ENCODE results near the gene NSUN6. TPM values are rescaled to one million over a fixed set of nuclear protein-coding genes. Genes with fewer than 3 reads are reported as not detected.

NSUN6 gene
- total RNA-seq, 1 experiment from 2014 or later = 29.0 TPM

DNA sequence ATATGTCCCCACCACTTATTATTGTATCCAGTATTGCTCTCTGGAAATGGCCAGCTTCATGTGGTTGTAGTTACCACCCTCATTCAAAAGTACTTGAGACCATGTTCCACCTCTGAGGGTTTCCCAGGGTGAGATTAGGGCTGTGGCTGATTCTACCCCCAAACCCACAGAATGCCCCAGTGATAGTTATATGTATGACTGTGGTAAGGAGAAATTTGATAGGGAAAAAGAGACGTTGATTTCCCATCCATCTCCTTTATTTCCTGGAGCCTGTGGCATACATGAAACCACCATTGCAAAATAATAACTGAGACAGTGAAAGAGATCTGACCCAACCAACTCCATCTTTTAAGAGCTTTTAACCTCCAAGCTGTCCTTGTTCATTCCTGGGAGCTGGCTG lies 33.0 kb upstream of the NSUN6 start:
- peaks cover 12% of the 10 kb centered on the region for H3K4me1 ChIP-seq (ENCODE audit: low read length)
- no peak overlapping the region for H3K9ac ChIP-seq (ENCODE audit: low read length)
- H3K79me2 ChIP-seq (ENCODE audit: low read length) = no peaks in the 10 kb centered on the region
- 0 out of 2 replicates have a peak, but pooled peaks cover 5% of the 10 kb centered on the region for H4K20me1 ChIP-seq (ENCODE audit: insufficient read depth, low read depth, low read length)
- no peak overlapping the region for H3K27ac ChIP-seq (ENCODE audit: low read length)
- no peak overlapping the region for H3K4me3 ChIP-seq (ENCODE audit: low read length)
- H3K9me2 ChIP-seq (replicated peaks; ENCODE audit: insufficient read depth, low read length) = no peaks in the 10 kb centered on the region
- H3K27me3 ChIP-seq (ENCODE audit: low read length) = no peaks in the 10 kb centered on the region
- DNase-seq = no peak
- peaks cover 7% of the 10 kb centered on the region; the same call in 1 of the 2 replicates for H3K36me3 ChIP-seq (ENCODE audit: insufficient read depth, low read length)
- no peak overlapping the region for H2AFZ ChIP-seq (ENCODE audit: low read length)
- H3K9me3 ChIP-seq (ENCODE audit: low read length) = no peaks in the 10 kb centered on the region
- no peak overlapping the region for H3K4me2 ChIP-seq (ENCODE audit: low read depth, low read length, poor library complexity, severe bottlenecking)

DNA sequence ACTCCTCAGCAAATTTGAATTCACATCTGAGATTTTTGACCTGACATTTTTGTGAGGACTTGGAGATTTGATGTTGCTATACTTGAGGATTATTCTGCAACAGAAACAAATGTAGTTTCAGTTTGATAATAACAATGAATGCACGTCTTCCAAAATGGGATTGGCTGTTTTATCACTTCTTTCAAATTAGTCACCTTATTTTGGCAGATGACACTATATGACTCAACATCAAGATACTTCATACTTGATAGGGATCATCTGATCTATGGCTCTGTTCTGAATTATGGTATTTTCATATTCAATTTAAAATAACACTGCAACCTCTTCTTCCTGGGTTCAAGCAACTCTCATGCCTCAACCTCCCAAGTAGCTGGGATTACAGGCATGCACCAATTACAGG lies 32.0 kb upstream of the NSUN6 start:
- Histone ChIP-seq H3K9ac (ENCODE audit: low read length) (no peak overlapping the region), H3K36me3 (ENCODE audit: insufficient read depth, low read length) (peaks cover 7% of the 10 kb centered on the region; the same call in 1 of the 2 replicates), H3K4me3 (ENCODE audit: low read length) (no peak overlapping the region), H3K4me2 (ENCODE audit: low read depth, low read length, poor library complexity, severe bottlenecking) (no peak overlapping the region), H3K79me2 (ENCODE audit: low read length) (no peaks in the 10 kb centered on the region), H3K4me1 (ENCODE audit: low read length) (peaks cover 22% of the 10 kb centered on the region), H3K27me3 (ENCODE audit: low read length) (no peaks in the 10 kb centered on the region), H4K20me1 (ENCODE audit: insufficient read depth, low read depth, low read length) (0 out of 2 replicates have a peak, but pooled peaks cover 5% of the 10 kb centered on the region), H3K9me2 (replicated peaks; ENCODE audit: insufficient read depth, low read length) (no peaks in the 10 kb centered on the region), H3K9me3 (ENCODE audit: low read length) (no peaks in the 10 kb centered on the region), H3K27ac (ENCODE audit: low read length) (no peak overlapping the region), H2AFZ (ENCODE audit: low read length) (no peak overlapping the region)
- no peak for DNase-seq

DNA sequence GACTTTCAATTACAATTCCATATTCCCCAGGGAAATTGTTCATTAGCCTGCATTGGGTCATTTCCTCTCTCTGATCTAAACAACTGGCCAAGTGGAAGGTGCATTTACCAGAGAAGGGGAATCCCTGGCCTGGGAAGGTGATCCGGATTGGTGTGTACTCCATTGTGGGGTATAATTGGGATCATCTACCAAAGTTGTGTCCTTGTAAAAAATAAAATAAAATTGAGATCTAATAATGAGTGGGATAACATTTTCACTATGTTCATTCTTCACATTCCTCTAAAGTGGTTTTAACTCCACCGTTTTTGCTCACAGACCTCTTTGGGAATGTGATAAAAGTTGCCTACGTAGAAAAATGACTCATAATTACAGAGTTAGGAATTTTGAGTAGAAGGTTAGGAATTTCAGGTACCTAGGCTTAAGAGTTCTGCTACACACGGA lies 30.6 kb upstream of the NSUN6 start:
- H3K9ac ChIP-seq (ENCODE audit: low read length) = no peak overlapping the region
- H3K27me3 ChIP-seq (ENCODE audit: low read length) = no peaks in the 10 kb centered on the region
- no peaks in the 10 kb centered on the region for H3K9me3 ChIP-seq (ENCODE audit: low read length)
- no peak overlapping the region for H3K27ac ChIP-seq (ENCODE audit: low read length)
- no peaks in the 10 kb centered on the region for H3K79me2 ChIP-seq (ENCODE audit: low read length)
- no peak overlapping the region for H3K4me3 ChIP-seq (ENCODE audit: low read length)
- H2AFZ ChIP-seq (ENCODE audit: low read length) = no peak overlapping the region
- H3K4me2 ChIP-seq (ENCODE audit: low read depth, low read length, poor library complexity, severe bottlenecking) = no peak overlapping the region
- no peak for DNase-seq
- H3K36me3 ChIP-seq (ENCODE audit: insufficient read depth, low read length) = peaks cover 11% of the 10 kb centered on the region; the same call in 1 of the 2 replicates
- no peaks in the 10 kb centered on the region for H3K9me2 ChIP-seq (replicated peaks; ENCODE audit: insufficient read depth, low read length)
- H4K20me1 ChIP-seq (ENCODE audit: insufficient read depth, low read depth, low read length) = 0 out of 2 replicates have a peak, but pooled peaks cover 5% of the 10 kb centered on the region
- peaks cover 22% of the 10 kb centered on the region for H3K4me1 ChIP-seq (ENCODE audit: low read length)

DNA sequence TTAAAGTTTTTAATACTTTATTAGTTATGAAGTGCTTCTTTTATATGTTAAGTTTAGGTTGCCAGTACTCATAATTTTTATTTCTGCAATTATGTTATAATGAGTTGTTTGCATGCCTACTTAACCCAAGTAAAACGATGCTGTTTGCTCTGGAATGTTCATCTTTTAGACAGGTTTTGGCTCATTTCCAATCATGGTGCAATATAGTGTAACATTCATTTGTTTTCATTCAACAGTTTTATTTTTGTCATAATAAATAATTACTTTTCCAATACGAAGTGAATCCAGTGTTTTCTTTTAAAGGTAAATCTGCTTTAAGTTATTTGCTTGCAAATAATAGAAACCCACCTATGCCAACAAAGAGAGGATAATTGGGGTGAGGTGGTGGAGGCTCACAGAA lies 30.0 kb upstream of the NSUN6 start:
- peaks cover 15% of the 10 kb centered on the region; the same call in 1 of the 2 replicates for H3K36me3 ChIP-seq (ENCODE audit: insufficient read depth, low read length)
- no peaks in the 10 kb centered on the region for H3K9me2 ChIP-seq (replicated peaks; ENCODE audit: insufficient read depth, low read length)
- no peak overlapping the region for H2AFZ ChIP-seq (ENCODE audit: low read length)
- no peaks in the 10 kb centered on the region for H3K27me3 ChIP-seq (ENCODE audit: low read length)
- H3K9me3 ChIP-seq (ENCODE audit: low read length) = no peaks in the 10 kb centered on the region
- 0 out of 2 replicates have a peak, but pooled peaks cover 5% of the 10 kb centered on the region for H4K20me1 ChIP-seq (ENCODE audit: insufficient read depth, low read depth, low read length)
- no peak for DNase-seq
- H3K4me3 ChIP-seq (ENCODE audit: low read length) = no peak overlapping the region
- no peak overlapping the region for H3K4me2 ChIP-seq (ENCODE audit: low read depth, low read length, poor library complexity, severe bottlenecking)
- H3K4me1 ChIP-seq (ENCODE audit: low read length) = peaks cover 22% of the 10 kb centered on the region
- no peak overlapping the region for H3K9ac ChIP-seq (ENCODE audit: low read length)
- H3K79me2 ChIP-seq (ENCODE audit: low read length) = no peaks in the 10 kb centered on the region
- no peak overlapping the region for H3K27ac ChIP-seq (ENCODE audit: low read length)

DNA sequence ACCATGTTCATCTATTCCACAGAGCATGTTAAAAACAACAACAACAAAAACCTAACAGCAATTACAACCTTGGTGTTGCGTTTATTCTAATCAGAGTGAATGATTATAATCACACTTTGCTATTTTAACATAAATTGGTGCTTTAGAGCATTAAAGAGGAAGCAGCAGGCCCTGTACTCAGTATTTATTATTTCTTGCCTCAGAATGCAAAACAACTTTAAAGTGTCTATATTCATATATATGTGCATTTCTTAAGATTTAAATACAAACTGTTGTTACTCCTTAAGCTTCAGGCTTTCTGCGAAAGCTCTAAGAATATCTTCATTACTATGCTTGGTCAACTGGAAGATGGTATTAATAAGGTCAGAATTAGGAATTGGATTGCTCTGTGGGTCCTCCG lies 29.4 kb upstream of the NSUN6 start:
- Histone ChIP-seq H3K79me2 (ENCODE audit: low read length) (no peaks in the 10 kb centered on the region), H3K27ac (ENCODE audit: low read length) (no peak overlapping the region), H3K9me3 (ENCODE audit: low read length) (no peaks in the 10 kb centered on the region), H3K36me3 (ENCODE audit: insufficient read depth, low read length) (peaks cover 21% of the 10 kb centered on the region; the same call in 1 of the 2 replicates), H3K4me3 (ENCODE audit: low read length) (no peak overlapping the region), H3K4me1 (ENCODE audit: low read length) (peaks cover 22% of the 10 kb centered on the region), H4K20me1 (ENCODE audit: insufficient read depth, low read depth, low read length) (0 out of 2 replicates have a peak, but pooled peaks cover 5% of the 10 kb centered on the region), H3K27me3 (ENCODE audit: low read length) (no peaks in the 10 kb centered on the region), H3K9me2 (replicated peaks; ENCODE audit: insufficient read depth, low read length) (no peaks in the 10 kb centered on the region), H3K4me2 (ENCODE audit: low read depth, low read length, poor library complexity, severe bottlenecking) (no peak overlapping the region), H3K9ac (ENCODE audit: low read length) (no peak overlapping the region), H2AFZ (ENCODE audit: low read length) (no peak overlapping the region)
- no peak for DNase-seq

DNA sequence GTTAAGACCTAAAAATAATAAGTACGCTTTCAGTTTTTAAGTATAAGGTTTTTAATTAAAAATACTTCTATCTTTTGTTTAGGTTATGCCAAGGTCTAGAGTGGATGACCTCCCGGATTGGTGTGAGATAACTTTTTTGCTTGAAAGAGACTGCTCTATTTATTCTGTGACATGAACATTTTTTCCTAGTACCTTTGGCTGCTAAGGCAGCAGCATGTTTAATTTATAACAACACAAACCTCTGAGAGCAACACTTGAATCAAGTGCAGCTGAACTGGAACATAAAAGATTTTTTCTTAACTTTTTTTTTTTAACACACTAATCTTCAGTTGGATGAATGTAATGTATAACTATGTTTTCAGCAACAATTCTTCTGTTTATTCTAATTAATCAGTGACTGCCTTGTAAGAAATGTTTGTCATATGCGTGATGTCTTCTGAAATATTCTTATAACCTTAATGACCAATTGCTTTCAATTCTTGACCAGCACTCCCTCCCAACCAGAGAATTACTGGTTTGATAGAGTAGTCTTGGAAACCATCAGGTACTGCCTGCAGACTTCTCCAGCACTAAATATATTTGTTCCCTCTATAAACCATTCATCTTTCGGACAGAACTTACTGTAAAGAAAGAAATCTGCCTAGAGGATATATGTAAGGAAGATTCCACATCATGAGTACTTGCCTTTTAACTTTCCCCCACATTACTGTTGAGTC lies 23.9 kb upstream of the NSUN6 start:
- H4K20me1 ChIP-seq (ENCODE audit: insufficient read depth, low read depth, low read length) = no peaks in the 10 kb centered on the region
- H3K4me2 ChIP-seq (ENCODE audit: low read depth, low read length, poor library complexity, severe bottlenecking) = no peak overlapping the region

DNA sequence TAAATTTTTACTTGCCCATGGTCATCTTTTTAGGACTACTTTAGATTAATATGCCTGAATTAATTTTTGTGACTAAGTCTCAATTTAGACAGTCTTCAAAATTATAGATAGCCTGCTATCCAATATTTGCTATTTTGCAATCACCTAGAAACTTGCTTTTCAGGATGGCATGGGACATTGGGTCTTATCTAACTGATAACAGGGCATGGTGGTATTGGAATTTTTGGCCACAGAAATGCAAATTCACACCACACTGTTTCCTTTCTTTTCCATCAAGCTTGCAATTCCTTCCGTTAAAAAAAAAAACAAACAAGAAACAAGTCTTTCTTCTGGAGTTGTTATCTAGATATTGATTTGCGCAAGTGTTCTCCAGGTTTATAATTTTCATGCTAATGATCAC lies 16.6 kb upstream of the NSUN6 start:
- Histone ChIP-seq H3K9ac (ENCODE audit: low read length) (no peak overlapping the region), H3K4me2 (ENCODE audit: low read depth, low read length, poor library complexity, severe bottlenecking) (no peak overlapping the region), H3K9me2 (replicated peaks; ENCODE audit: insufficient read depth, low read length) (no peaks in the 10 kb centered on the region), H3K79me2 (ENCODE audit: low read length) (peaks cover 85% of the 10 kb centered on the region), H3K9me3 (ENCODE audit: low read length) (no peaks in the 10 kb centered on the region), H3K36me3 (ENCODE audit: insufficient read depth, low read length) (peaks cover 24% of the 10 kb centered on the region), H2AFZ (ENCODE audit: low read length) (no peak overlapping the region), H3K27me3 (ENCODE audit: low read length) (no peaks in the 10 kb centered on the region), H4K20me1 (ENCODE audit: insufficient read depth, low read depth, low read length) (no peaks in the 10 kb centered on the region; the same call in 1 of the 2 replicates), H3K4me1 (ENCODE audit: low read length) (peaks cover 6% of the 10 kb centered on the region), H3K4me3 (ENCODE audit: low read length) (no peak overlapping the region), H3K27ac (ENCODE audit: low read length) (no peak overlapping the region)
- DNase-seq = no peak

More for the DNA sequence above, 23.9 kb upstream of the NSUN6 start:
- H3K9me3 ChIP-seq (ENCODE audit: low read length) = no peaks in the 10 kb centered on the region
- H3K79me2 ChIP-seq (ENCODE audit: low read length) = peaks cover 27% of the 10 kb centered on the region
- H3K27ac ChIP-seq (ENCODE audit: low read length) = no peak overlapping the region
- H3K4me1 ChIP-seq (ENCODE audit: low read length) = peaks cover 18% of the 10 kb centered on the region
- H2AFZ ChIP-seq (ENCODE audit: low read length) = no peak overlapping the region
- peaks cover 43% of the 10 kb centered on the region for H3K36me3 ChIP-seq (ENCODE audit: insufficient read depth, low read length)
- no peaks in the 10 kb centered on the region for H3K9me2 ChIP-seq (replicated peaks; ENCODE audit: insufficient read depth, low read length)
- H3K27me3 ChIP-seq (ENCODE audit: low read length) = no peaks in the 10 kb centered on the region
- DNase-seq = no peak
- no peak overlapping the region for H3K4me3 ChIP-seq (ENCODE audit: low read length)
- H3K9ac ChIP-seq (ENCODE audit: low read length) = no peak overlapping the region

DNA sequence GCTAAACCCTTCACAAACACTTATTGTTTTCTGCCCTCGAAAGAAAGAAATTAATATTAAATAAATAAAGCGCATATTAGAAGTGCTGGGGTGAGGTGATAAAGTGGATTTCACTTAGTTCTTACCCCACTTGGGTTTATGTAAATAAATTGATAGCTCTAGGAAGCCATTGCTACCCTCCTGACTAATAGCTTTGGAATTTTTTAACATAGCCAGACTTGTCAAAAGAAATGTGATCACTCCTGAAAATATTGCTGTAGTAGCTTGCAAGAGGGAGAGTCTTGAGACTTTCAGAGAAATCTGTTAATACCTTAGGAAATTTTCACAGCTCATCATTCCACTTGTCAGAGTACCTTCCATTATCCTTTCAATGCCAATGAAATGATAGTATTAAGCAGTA lies 15.4 kb upstream of the NSUN6 start:
- Histone ChIP-seq H3K79me2 (ENCODE audit: low read length) (peaks cover 87% of the 10 kb centered on the region), H3K27ac (ENCODE audit: low read length) (no peak overlapping the region), H3K9me3 (ENCODE audit: low read length) (no peaks in the 10 kb centered on the region), H3K9ac (ENCODE audit: low read length) (no peak overlapping the region), H3K27me3 (ENCODE audit: low read length) (no peaks in the 10 kb centered on the region), H3K4me2 (ENCODE audit: low read depth, low read length, poor library complexity, severe bottlenecking) (no peak overlapping the region), H3K9me2 (replicated peaks; ENCODE audit: insufficient read depth, low read length) (no peaks in the 10 kb centered on the region), H2AFZ (ENCODE audit: low read length) (no peak overlapping the region), H3K4me3 (ENCODE audit: low read length) (no peak overlapping the region), H3K4me1 (ENCODE audit: low read length) (peaks cover 12% of the 10 kb centered on the region), H4K20me1 (ENCODE audit: insufficient read depth, low read depth, low read length) (no peaks in the 10 kb centered on the region; the same call in 1 of the 2 replicates), H3K36me3 (ENCODE audit: insufficient read depth, low read length) (peaks cover 18% of the 10 kb centered on the region)
- no peak for DNase-seq
